Transverse colon (tissue), 4 donors: ENCODE measurements around the gene PYGO2. TPM values are rescaled to one million over a fixed set of nuclear protein-coding genes. Genes with fewer than 3 reads are reported as not detected.

Source experiments
- DNase-seq: peaks from one replicate; pipeline ENCODE4 v3.0.0-alpha.2; 2019
- H3K27ac ChIP-seq, 4 donors: fragments of 200-600 bp; sonication (generic); 2 replicates each; pipeline ENCODE4 v1.5.1; 2016 to 2018; ENCODE audit warnings: inconsistent platforms in 4 of 4
- H3K27me3 ChIP-seq: fragments of 200-600 bp; sonication (generic); 2 replicates; pipeline ENCODE4 v1.5.1; 2017; ENCODE audit warnings: inconsistent platforms
- H3K36me3 ChIP-seq, 4 donors: fragments of 200-600 bp; sonication (generic); 2 replicates each; pipeline ENCODE4 v1.5.1; 2017 to 2019; ENCODE audit warnings: inconsistent platforms in 4 of 4
- H3K4me1 ChIP-seq, 4 donors: fragments of 200-600 bp; sonication (generic); 2 replicates each; pipeline ENCODE4 v1.5.1; 2017 to 2020; ENCODE audit warnings: inconsistent platforms in 4 of 4
- H3K4me3 ChIP-seq, 4 donors: fragments of 200-600 bp; sonication (generic); 1 replicate in 1 of 4; 2 replicates in 3 of 4; pipeline versions ENCODE4 v1.5.1 to v1.6.1; 2017 to 2019; ENCODE audit warnings: inconsistent platforms in 4 of 4
- H3K9me3 ChIP-seq, 2 donors: fragments of 200-600 bp; sonication (generic); 2 replicates each; pipeline ENCODE4 v1.5.1; 2017 to 2019; ENCODE audit warnings: inconsistent platforms in 2 of 2
- CTCF ChIP-seq, 5 experiments: fragments of 200-600 bp in 3 of 5; fragments of 450-650 bp in 2 of 5; sonication (generic) in 3 of 5; IDR thresholded peaks; 1 replicate in 2 of 5; 2 replicates in 3 of 5; pipeline ENCODE4 v1.5.1; 2016 to 2017; ENCODE audit warnings: antibody characterized with exemption in 5 of 5, inconsistent platforms in 3 of 5, mild to moderate bottlenecking in 2 of 5, moderate library complexity in 1 of 5
- EP300 ChIP-seq: sonication (generic); formaldehyde crosslinking; IDR thresholded peaks from one replicate; pipeline ENCODE4 v1.6.1; 2017; ENCODE audit warnings: antibody characterized with exemption, low read depth
- POLR2A ChIP-seq: fragments of 450-650 bp; IDR thresholded peaks from one replicate; pipeline ENCODE4 v1.6.1; 2016; ENCODE audit warnings: antibody characterized with exemption, mild to moderate bottlenecking, moderate library complexity
- POLR2AphosphoS5 ChIP-seq, 3 donors: sonication (generic); formaldehyde crosslinking; IDR thresholded peaks; one replicate each; pipeline ENCODE4 v1.6.1; 2016; ENCODE audit warnings: antibody characterized with exemption in 3 of 3
- WGBS, 2 donors: methylation state at CpG; one replicate each; pipeline ENCODE4 v1.1.5; 2018; ENCODE audit warnings: low coverage in 1 of 2; 5-methylcytosine and 5-hydroxymethylcytosine counted together
- in situ Hi-C, 4 donors: fragments of 200-750 bp; cut with MboI; loops; one replicate each; pipeline versions ENCODE4 v1.15.0 to v1.15.1; 2017; ENCODE audit warnings: low sequenced_read_pairs in 3 of 4, low pct_ligation_motif_present in 1 of 4, low pct_unique_long_range_greater_than_20kb in 1 of 4
- intact Hi-C: fragments of 100-400 bp; cut with DNase I; formaldehyde crosslinking; loops from one replicate; pipeline ENCODE4 v1.15.1; 2023; ENCODE audit warnings: low total_unique reads
- total RNA-seq, 4 donors: library from RNA; depleted of rRNA; stranded (reverse); fragments of >200 nt; gene quantifications; one replicate each; pipeline ENCODE4 v1.1.0, GENCODE V29; 2016

The PYGO2 gene
- total RNA-seq, 4 donors from 2014 or later: 23.3 to 63.7 (median 29.0) TPM

GRCh38 chr1:154994269-154994587, 32.6 kb upstream of the PYGO2 start:
- Histone ChIP-seq H3K27me3 (no peaks in the 10 kb centered on the region), H3K9me3 (no peaks in the 10 kb centered on the region), H3K27ac (no peak overlapping the region), H3K36me3 (no peaks in the 10 kb centered on the region), H3K4me1 (peaks cover 5 to 16% (median 9%) of the 10 kb centered on the region in 4 donors), H3K4me3 (no peak overlapping the region)
- 40 to 65% methylated on average over 1 of the region's 1 CpG for WGBS, 2 donors
- no peak for TF ChIP-seq POLR2A
- TF ChIP-seq POLR2AphosphoS5 (IDR thresholded peaks at IDR 0.05): no peak
- TF ChIP-seq CTCF (IDR thresholded peaks at IDR 0.05): no peak
- TF ChIP-seq EP300: no peak
- DNase-seq: no peak
- intact Hi-C loops (no loop called here), in situ Hi-C loops (no loop called here)

GRCh38 chr1:154993572-154994268, 32.1 kb upstream of the PYGO2 start, which contains the start of gene LENEP:
TSS of gene LENEP (plus strand) at chr1:154993586. CDS start at chr1:154993608, 22 bp downstream.
- Histone ChIP-seq H3K4me3 (no peak within 1 kb of the TSS), H3K27ac (no peak within 1 kb of the TSS), H3K36me3 (no peaks in the 10 kb centered on the region), H3K4me1 (peaks cover under 1 to 14% (median 6%) of the 10 kb centered on the region in 4 donors), H3K9me3 (no peaks in the 10 kb centered on the region), H3K27me3 (no peaks in the 10 kb centered on the region)
- WGBS, 2 donors: 74% methylated on average over 8 of the region's 8 CpGs; no CpG with 5 or more reads in 1 of the 2 donors
- intact Hi-C loops (no loop called here), in situ Hi-C loops (no loop called here)
- TF ChIP-seq EP300 (no peak), POLR2A (no peak), POLR2AphosphoS5 (IDR thresholded peaks at IDR 0.05) (no peak), CTCF (IDR thresholded peaks at IDR 0.05) (no peak)
- no peak for DNase-seq

GRCh38 chr1:154992721-154993571, 31.4 kb upstream of the PYGO2 start:
- no peak for TF ChIP-seq POLR2AphosphoS5 (IDR thresholded peaks at IDR 0.05)
- TF ChIP-seq CTCF (IDR thresholded peaks at IDR 0.05): no peak
- TF ChIP-seq EP300: no peak
- no peak for TF ChIP-seq POLR2A
- H3K4me3 ChIP-seq: no peak overlapping the region
- H3K36me3 ChIP-seq: peaks cover 0 to under 1% (median 0%) of the 10 kb centered on the region in 4 donors
- no peaks in the 10 kb centered on the region for H3K27me3 ChIP-seq
- DNase-seq: no peak
- no peak overlapping the region for H3K27ac ChIP-seq
- intact Hi-C loops (no loop called here), in situ Hi-C loops (no loop called here)
- 86 to 89% methylated on average over 3 to 11 of the region's 14 CpGs for WGBS, 2 donors
- no peaks in the 10 kb centered on the region for H3K9me3 ChIP-seq
- H3K4me1 ChIP-seq: peaks cover 0 to 10% (median 5%) of the 10 kb centered on the region in 4 donors

GRCh38 chr1:154990276-154990675, 28.7 kb upstream of the PYGO2 start:
- H3K4me1 ChIP-seq: peaks cover 0 to 8% (median 4%) of the 10 kb centered on the region in 4 donors
- H3K36me3 ChIP-seq: peaks cover 0 to 9% (median 0%) of the 10 kb centered on the region in 4 donors
- TF ChIP-seq EP300 (no peak), CTCF (IDR thresholded peaks at IDR 0.05) (no peak), POLR2AphosphoS5 (IDR thresholded peaks at IDR 0.05) (no peak), POLR2A (no peak)
- no peak overlapping the region for H3K4me3 ChIP-seq
- in situ Hi-C loops: no loop called here
- 91% methylated on average over 7 of the region's 8 CpGs; no CpG with 5 or more reads in 1 of the 2 donors for WGBS, 2 donors
- no peaks in the 10 kb centered on the region for H3K27me3 ChIP-seq
- intact Hi-C loops: no loop called here
- no peak overlapping the region for H3K27ac ChIP-seq
- H3K9me3 ChIP-seq: no peaks in the 10 kb centered on the region
- DNase-seq: no peak
